HG03521 (cell line): ENCODE results near the gene SYT6.

Experiments
- ATAC-seq: cut with Tn5 transposase; IDR thresholded peaks from one replicate; pipeline ENCODE4 v1.9.1; 2021; ENCODE audit warnings: mild to moderate bottlenecking, moderate library complexity; ENCODE audit not compliant: unreplicated experiment

The SYT6 gene

GRCh38 chr1:114094363-114094634 is 59.4 kb downstream of the SYT6 start:
- ATAC-seq: no peak

- ATAC-seq: no peak
These were observed 59.9 kb downstream of the SYT6 start for GRCh38 chr1:114093624-114094362.

GRCh38 chr1:114092186-114093062 is 61.2 kb downstream of the SYT6 start:
- ATAC-seq: no peak

GRCh38 chr1:114091711-114092110 is 62.0 kb downstream of the SYT6 start:
- ATAC-seq: no peak

GRCh38 chr1:114090738-114091505 is 62.7 kb downstream of the SYT6 start:
- ATAC-seq: no peak

DNA sequence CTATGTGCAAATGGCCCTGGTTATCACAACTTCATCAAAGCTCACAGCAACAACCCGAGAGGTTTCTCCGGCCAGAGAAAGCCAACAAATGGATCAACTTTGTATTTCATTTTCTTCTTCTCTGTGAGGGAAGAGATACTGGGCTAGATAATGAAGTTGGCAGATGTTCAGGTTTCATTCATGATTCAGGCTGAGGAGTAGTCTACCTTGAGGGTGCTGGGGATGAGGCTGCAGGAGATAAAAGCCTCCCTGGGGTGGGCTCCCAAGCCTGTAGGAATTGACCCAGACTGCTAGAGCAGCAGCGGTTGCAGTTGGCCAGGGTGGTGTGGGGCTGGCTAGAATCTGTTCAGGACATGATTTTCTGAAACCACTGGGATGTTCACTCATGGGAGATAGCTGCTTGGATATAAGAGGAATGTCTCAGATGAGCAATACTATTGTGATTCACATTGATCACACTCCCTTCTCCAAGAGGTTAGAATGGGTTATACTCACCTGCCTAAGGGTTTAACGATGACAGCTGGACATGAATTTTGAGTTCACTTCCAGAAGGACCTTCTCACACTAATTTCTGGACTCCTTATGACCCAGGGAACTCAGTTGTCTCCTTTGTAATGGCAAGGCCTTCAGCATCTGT is 64.0 kb downstream of the SYT6 start:
- no peak for ATAC-seq

DNA sequence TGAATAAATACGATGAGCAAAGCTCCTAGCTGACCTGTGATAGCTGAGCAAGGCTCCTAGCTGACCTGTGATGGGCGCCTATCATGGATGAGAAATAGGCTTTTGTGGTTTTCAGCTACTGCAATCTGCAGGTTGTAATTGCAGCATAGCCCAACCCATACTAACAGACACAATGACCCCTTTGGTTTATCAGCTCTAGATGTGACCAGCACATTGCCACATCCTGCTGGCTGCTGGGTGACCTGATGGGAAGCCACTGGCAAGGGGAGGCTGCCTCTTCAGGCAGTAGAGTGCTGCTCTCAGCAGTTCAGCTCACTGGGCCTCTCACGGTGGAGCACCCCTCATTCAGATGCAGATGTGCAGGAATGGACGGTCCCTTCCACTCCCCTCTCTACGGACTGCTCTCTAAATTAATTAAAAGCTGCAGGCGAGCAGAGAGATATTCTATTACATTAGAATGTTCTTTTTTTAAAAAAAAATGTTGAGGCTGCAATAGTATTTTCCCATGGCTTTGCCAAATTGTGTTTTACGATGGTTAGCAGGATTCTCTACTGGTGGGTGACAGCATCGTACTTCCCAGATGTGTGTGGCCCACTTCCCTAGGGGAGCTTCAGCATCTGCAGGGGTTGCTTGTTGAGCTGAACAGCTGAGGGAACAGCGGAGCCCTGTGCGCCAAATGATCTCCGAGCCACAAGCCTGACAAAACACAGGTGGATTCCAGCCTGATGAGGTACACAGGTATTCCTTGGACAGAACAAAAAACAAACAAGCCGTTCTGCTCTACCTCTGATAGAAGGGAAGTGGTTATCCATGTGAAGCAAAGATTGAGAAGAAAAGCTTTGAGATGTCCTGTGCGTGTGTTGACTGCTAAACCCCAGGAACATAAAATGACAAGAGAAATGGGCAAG is 65.0 kb downstream of the SYT6 start:
- ATAC-seq: no peak

DNA sequence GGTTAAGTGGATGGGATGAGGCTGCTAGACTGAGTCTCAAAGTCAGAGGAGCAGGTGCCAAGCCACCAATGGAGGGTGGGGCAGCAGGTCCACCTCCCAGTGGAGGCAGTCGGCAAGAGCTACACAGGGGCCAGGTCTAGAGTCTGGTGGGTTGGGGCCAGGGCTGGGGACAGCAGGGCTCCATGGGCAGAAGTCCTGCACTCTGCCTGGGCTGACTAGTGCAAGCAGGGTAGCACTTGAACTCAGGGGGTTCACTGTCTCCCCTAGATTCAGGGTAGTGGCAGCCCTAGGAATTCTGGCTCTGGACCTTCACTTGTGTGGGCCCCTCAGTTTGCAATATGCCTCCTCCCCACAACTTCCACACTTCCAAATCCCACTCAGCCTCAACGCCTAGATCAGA is 66.2 kb downstream of the SYT6 start:
- no peak for ATAC-seq

DNA sequence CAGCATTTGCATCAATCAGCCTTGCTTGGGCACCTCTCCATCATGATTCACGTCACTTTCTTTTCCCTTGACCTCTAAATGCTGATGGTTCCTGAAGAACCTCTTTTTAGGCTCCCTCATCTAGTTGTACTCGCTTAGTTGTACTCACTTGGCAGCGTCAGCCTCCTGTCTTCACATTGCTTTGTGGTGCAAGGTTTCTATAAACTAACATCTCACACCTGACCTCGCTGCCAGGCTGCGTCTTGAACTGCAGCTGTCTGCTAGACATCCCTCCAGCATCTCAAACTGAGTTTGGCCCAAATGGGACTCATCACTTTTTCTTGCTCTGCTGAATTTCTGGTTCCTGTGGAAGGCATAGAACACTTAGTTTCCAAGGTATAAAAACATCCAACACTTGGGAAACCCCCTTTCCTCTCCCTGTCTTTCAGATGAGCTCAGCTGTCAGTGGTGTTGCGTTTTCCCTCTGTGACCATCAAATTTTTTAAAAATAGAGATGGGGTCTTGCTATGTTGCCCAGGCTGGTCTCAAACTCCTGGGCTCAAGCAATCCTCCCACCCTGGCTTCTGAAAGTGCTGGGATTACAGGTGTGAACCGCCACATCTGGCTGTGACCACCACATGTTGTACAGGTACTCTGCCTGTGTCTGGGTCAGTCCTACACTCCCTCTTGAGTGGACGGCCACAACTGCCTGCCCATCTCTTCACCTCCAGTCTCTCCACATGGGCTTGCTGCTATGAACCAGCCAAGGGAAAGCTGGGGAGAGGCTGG is 66.9 kb downstream of the SYT6 start:
- ATAC-seq: no peak

GRCh38 chr1:114082867-114083585 is 70.6 kb downstream of the SYT6 start:
- ATAC-seq: no peak

- ATAC-seq: no peak
These were observed 71.4 kb downstream of the SYT6 start for GRCh38 chr1:114082304-114082630.

DNA sequence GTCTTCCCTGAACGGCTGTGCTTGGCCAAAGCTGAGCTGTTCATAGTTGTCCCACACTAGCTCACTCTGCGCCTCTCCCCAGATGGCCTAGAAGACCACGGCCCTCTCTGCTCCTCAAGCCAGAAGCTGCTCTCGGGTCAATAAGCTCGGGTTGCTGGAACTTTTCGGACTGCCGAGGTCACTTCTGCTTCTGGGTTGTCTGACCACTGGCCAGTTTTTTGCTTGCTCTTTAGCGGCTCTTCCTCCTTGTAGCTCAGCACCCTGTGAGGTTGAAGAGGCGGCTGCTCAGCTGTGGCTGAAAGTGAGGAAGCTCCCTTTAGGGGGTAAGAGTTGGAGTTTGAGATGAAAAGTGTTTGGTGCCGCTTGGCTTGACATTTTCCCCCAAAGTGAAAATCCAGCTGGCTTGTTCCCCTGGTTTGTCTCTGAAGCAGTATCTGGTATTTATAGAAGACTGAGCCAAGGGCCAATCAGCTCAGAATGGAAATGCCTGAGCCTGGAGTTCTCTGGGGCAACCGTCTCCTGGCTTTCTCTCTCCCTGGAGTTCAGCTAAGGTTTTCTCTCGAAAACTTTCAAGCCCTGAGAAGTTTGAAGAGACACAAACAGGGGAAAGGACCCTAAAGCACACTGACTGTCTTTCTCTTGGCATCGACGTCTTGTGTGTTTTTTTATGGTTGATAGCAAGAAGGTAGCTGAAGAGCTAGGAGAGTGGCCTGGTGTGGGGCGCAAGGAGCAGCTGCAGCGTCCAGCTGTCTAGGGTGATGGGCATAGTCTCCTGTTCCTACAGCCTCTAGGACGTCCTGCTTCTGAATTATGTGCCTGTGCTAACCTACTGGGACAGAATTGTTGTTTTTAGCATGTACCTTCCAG is 72.0 kb downstream of the SYT6 start:
- ATAC-seq: no peak

- ATAC-seq: no peak
These were observed 72.9 kb downstream of the SYT6 start for GRCh38 chr1:114080511-114081436.

- ATAC-seq: no peak
These were observed 74.0 kb downstream of the SYT6 start for GRCh38 chr1:114079596-114080190.

DNA sequence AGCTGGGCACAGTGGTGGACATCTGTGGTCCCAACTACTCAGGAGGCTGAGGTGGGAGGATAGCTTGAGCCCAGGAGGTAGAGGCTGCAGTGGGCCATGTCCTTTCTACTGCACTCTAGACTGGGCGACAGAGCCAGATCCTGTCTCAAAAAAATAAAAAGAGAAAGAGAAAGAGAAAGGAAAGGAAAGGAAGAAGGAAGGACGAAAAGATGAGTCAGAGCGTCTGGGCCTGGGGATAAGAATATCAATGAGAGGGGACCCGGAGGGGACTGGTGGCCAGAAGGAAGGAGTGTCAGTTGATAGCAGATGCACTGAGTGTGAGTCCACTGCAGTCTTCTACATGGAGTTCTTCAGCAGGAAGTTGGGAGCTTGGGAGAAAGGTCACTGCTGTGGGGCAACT is 75.6 kb downstream of the SYT6 start:
- ATAC-seq: no peak

DNA sequence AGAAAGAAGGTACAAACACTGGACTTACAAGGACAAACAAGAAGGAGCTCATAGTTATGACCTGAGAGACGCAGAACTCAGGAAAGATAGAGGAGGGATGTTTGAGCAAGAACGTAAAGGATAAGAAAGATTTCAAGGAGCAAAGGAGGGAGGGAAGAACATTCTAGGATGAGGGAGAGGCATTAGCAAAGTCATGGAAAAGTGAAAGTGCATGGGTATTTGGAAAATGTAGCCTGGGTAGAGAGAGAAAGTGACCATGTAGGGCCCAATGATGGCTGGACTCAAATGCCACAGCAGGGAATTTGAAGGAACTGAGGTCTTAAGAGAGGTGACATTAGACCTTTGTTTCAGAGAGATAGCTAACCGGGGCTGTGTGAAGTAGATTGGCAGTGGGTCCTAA is 76.5 kb downstream of the SYT6 start:
- ATAC-seq: no peak

- ATAC-seq: no peak
These were observed 77.4 kb downstream of the SYT6 start for GRCh38 chr1:114076308-114076707.
